Heart left ventricle (tissue), 16 donors: Measurements from ENCODE around the gene C17orf67. TPM values are rescaled to one million over a fixed set of nuclear protein-coding genes. Genes with fewer than 3 reads are reported as not detected.

ENCODE experiments used
- ATAC-seq, 4 donors: fragments of 200-7000 bp; cut with Tn5 transposase; one replicate each; pipeline ENCODE4 v1.9.1; 2020 to 2022; ENCODE audit warnings: moderate library complexity in 4 of 4, mild to moderate bottlenecking in 3 of 4, moderate number of reproducible peaks in 1 of 4
- DNase-seq, 5 donors: peaks; one replicate each; pipeline ENCODE4 v3.0.0-alpha.2; 2020
- H3K27ac ChIP-seq, 12 donors: fragments of 200-600 bp; sonication (generic) in 4 of 12; one replicate each; pipeline versions ENCODE4 v1.5.0 to v1.8.0; 2016 to 2022; ENCODE audit warnings: mild to moderate bottlenecking in 2 of 12
- H3K27me3 ChIP-seq, 9 donors: fragments of 200-600 bp; sonication (generic) in 2 of 9; one replicate each; pipeline versions ENCODE4 v1.5.1 to v1.8.0; 2016 to 2022; ENCODE audit warnings: mild to moderate bottlenecking in 3 of 9
- H3K36me3 ChIP-seq, 9 donors: fragments of 200-600 bp; sonication (generic) in 2 of 9; one replicate each; pipeline versions ENCODE4 v1.5.0 to v1.8.0; 2018 to 2022; ENCODE audit warnings: mild to moderate bottlenecking in 2 of 9
- H3K4me1 ChIP-seq, 12 donors: fragments of 200-600 bp; sonication (generic) in 4 of 12; one replicate each; pipeline versions ENCODE4 v1.5.0 to v1.8.0; 2016 to 2022; ENCODE audit warnings: mild to moderate bottlenecking in 3 of 12
- H3K4me3 ChIP-seq, 12 donors: fragments of 200-600 bp; sonication (generic) in 4 of 12; one replicate each; pipeline versions ENCODE4 v1.5.0 to v1.8.0; 2017 to 2022; ENCODE audit warnings: mild to moderate bottlenecking in 9 of 12, moderate library complexity in 4 of 12
- H3K9me3 ChIP-seq, 12 donors: fragments of 200-600 bp; sonication (generic) in 4 of 12; one replicate each; pipeline versions ENCODE4 v1.5.0 to v1.8.0; 2016 to 2022; ENCODE audit warnings: mild to moderate bottlenecking in 1 of 12
- POLR2A ChIP-seq, 2 donors: fragments of 450-650 bp; IDR thresholded peaks; one replicate each; pipeline ENCODE4 v1.6.1; 2017; ENCODE audit warnings: antibody characterized with exemption in 2 of 2, mild to moderate bottlenecking in 2 of 2, moderate library complexity in 2 of 2
- whole genome bisulfite sequencing, 4 donors: extraction: QIAGEN DNeasy Blood & Tissue Kit in 2 of 4; methylation state at CpG; one replicate each; pipeline versions ENCODE4 v1.1.5 to v1.1.7; 2013 to 2018; 5-methylcytosine and 5-hydroxymethylcytosine counted together
- intact Hi-C, 10 donors: fragments of 100-400 bp; cut with DNase I; formaldehyde crosslinking; loops; one replicate each; pipeline versions ENCODE4 v1.11.1 to v1.14.2; 2022
- polyA plus RNA-seq, 2 donors: library from polyadenylated mRNA; stranded (reverse); fragments of 200-250 nt; gene quantifications; one replicate each; pipeline ENCODE4 v1.2.3, GENCODE V29; 2013
- total RNA-seq, 9 donors: library from RNA; depleted of rRNA in 2 of 9; stranded (reverse); fragments of >200 nt in 2 of 9; fragmentation: NEBNext Ultra II Directional in 3 of 9; extraction: Animal tissue kit (Norgen Biotek cat#: 25700) in 3 of 9; gene quantifications; one replicate each; pipeline versions ENCODE4 v1.1.0 to v1.2.4, GENCODE V29; 2016 to 2023
- TF ChIP-seq, protein P1 (sequence below), 12 donors: fragments of 200-600 bp; sonication (generic) in 4 of 12; IDR thresholded peaks; one replicate each; pipeline versions ENCODE4 v1.5.0 to v1.8.0; 2018 to 2022; ENCODE audit warnings: antibody characterized with exemption in 12 of 12, mild to moderate bottlenecking in 5 of 12
- donor health status: ischemic (EF 13 %, LVEDD 7.1; RV severe dilation, severe dysfunction).
- donor health status: healthy with polysubstance abuse.
- donor health status: DM: no; HTN: yes; CAD: no.
- donor health status: DM: no; HTN: no; CAD: no.
- donor health status: ischemic (EF 25% LVEDD 6.9; RV normal size, moderate dysfunction).
- donor health status: ischemic (EF 25% LVEDD 5.7; RV mildly dilated, moderate dysfunction).
- donor health status: healthy.
- donor health status: DM: yes; HTN: yes; CAD: no.
- donor health status: ischemic (EF 35%, LVEDD 5.7; RV mildly dilated, moderate dysfunction).
- donor health status: nonischemic (EF 11% LVEDD 7.7; RV severe dilation, severe dysfunction).
- donor health status: DM: yes; HTN: yes; CAD: no.
- donor health status: PGD.
- donor health status: ischemic (EF 29% LVEDD 5.4; RV normal size, mild dysfunction).
- donor health status: nonischemic (EF 23%, LVEDD 6.1; RV moderate dilation, normal function).

The C17orf67 gene
- total and polyA plus RNA-seq, 11 donors = 0.14 to 1.1 (median 0.45) TPM

- 63 to 76% (median 69%) methylated on average over 4 of the region's 4 CpGs for WGBS, 4 donors
- DNase-seq (no peak), ATAC-seq (no peak)
- peaks cover 0 to 40% (median 14%) of the 10 kb centered on the region in 12 donors for H3K4me1 ChIP-seq
- no peaks in the 10 kb centered on the region for H3K9me3 ChIP-seq
- peak overlapping the region in 10 of 12 donors; percentile 64 to 92 (median 78) for H3K4me3 ChIP-seq
- intact Hi-C loops = loop anchor here in 2 of 10 donors (5.0 kb wide), 1 partner anchor 80 kb away; the partner anchor contains the start of gene TRIM25 (in 2 of the 2)
- TF ChIP-seq, protein P1, sequence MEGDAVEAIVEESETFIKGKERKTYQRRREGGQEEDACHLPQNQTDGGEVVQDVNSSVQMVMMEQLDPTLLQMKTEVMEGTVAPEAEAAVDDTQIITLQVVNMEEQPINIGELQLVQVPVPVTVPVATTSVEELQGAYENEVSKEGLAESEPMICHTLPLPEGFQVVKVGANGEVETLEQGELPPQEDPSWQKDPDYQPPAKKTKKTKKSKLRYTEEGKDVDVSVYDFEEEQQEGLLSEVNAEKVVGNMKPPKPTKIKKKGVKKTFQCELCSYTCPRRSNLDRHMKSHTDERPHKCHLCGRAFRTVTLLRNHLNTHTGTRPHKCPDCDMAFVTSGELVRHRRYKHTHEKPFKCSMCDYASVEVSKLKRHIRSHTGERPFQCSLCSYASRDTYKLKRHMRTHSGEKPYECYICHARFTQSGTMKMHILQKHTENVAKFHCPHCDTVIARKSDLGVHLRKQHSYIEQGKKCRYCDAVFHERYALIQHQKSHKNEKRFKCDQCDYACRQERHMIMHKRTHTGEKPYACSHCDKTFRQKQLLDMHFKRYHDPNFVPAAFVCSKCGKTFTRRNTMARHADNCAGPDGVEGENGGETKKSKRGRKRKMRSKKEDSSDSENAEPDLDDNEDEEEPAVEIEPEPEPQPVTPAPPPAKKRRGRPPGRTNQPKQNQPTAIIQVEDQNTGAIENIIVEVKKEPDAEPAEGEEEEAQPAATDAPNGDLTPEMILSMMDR (IDR thresholded peaks at IDR 0.05) = no peak
- no peak for TF ChIP-seq POLR2A (IDR thresholded peaks at IDR 0.05)
- H3K27ac ChIP-seq = peak overlapping the region in 1 of 12 donors; percentile 87
- peaks cover 0 to 8% (median 0%) of the 10 kb centered on the region in 9 donors for H3K36me3 ChIP-seq
- no peaks in the 10 kb centered on the region for H3K27me3 ChIP-seq
Measured at GRCh38 chr17:56832446-56832845, 1.3 kb downstream of the C17orf67 start.

- no peaks in the 10 kb centered on the region for H3K27me3 ChIP-seq
- TF ChIP-seq, protein P1 (IDR thresholded peaks at IDR 0.05) = no peak
- TF ChIP-seq POLR2A (IDR thresholded peaks at IDR 0.05) = no peak
- intact Hi-C loops = loop anchor here in 2 of 10 donors (5.0 kb wide), 1 partner anchor 81 kb away; the partner anchor contains the start of gene TRIM25 (in 2 of the 2)
- H3K4me1 ChIP-seq = peaks cover 0 to 40% (median 14%) of the 10 kb centered on the region in 12 donors
- 93 to 98% (median 97%) methylated on average over 16 of the region's 16 CpGs for WGBS, 4 donors
- H3K9me3 ChIP-seq = no peaks in the 10 kb centered on the region
- H3K4me3 ChIP-seq = no peak overlapping the region
- H3K36me3 ChIP-seq = peaks cover 0 to 15% (median 0%) of the 10 kb centered on the region in 9 donors
- no peak overlapping the region for H3K27ac ChIP-seq
- ATAC-seq (no peak), DNase-seq (no peak)
Measured at GRCh38 chr17:56831369-56832095, 2.2 kb downstream of the C17orf67 start.

GRCh38 chr17:56830726-56831368 lies 2.9 kb downstream of the C17orf67 start:
- no peak overlapping the region for H3K27ac ChIP-seq
- no peaks in the 10 kb centered on the region for H3K27me3 ChIP-seq
- intact Hi-C loops = loop anchor here in 2 of 10 donors (5.0 kb wide), 1 partner anchor 81 kb away; the partner anchor contains the start of gene TRIM25 (in 2 of the 2)
- DNase-seq (no peak), ATAC-seq (no peak)
- WGBS, 4 donors = 81 to 86% (median 84%) methylated on average over 7 of the region's 7 CpGs
- H3K9me3 ChIP-seq = no peaks in the 10 kb centered on the region
- peaks cover 0 to 15% (median 0%) of the 10 kb centered on the region in 9 donors for H3K36me3 ChIP-seq
- TF ChIP-seq, protein P1 (IDR thresholded peaks at IDR 0.05) = no peak
- TF ChIP-seq POLR2A (IDR thresholded peaks at IDR 0.05) = no peak
- H3K4me1 ChIP-seq = peaks cover 0 to 40% (median 14%) of the 10 kb centered on the region in 12 donors
- no peak overlapping the region for H3K4me3 ChIP-seq
